ENCODE data around the gene PTPRD. TPM values are rescaled to one million over a fixed set of nuclear protein-coding genes. Genes with fewer than 3 reads are reported as not detected.

PTPRD gene
- total RNA-seq, 2 experiments from 2014 or later: 0.03 TPM; not detected in 1

DNA sequence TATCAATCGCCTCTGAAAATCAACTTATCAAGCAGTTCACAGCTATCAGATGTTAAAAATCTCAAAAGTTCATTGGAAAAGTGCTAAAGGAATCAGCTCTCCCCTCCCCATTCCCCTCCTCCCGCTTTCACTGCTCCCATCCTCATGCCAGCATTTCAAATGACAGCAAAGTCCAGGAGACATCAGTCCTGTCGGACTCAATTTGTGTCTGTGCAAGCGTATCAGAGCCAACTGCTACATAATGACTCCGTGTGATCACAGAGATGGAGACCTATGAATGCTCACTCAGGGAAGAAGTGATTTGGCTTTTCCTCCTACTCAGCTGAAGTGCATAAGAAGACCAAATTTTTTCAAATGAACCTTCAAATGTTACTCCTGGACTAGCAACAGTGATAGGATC lies 1876.0 kb downstream of the PTPRD start:
- TF ChIP-seq, protein P1, sequence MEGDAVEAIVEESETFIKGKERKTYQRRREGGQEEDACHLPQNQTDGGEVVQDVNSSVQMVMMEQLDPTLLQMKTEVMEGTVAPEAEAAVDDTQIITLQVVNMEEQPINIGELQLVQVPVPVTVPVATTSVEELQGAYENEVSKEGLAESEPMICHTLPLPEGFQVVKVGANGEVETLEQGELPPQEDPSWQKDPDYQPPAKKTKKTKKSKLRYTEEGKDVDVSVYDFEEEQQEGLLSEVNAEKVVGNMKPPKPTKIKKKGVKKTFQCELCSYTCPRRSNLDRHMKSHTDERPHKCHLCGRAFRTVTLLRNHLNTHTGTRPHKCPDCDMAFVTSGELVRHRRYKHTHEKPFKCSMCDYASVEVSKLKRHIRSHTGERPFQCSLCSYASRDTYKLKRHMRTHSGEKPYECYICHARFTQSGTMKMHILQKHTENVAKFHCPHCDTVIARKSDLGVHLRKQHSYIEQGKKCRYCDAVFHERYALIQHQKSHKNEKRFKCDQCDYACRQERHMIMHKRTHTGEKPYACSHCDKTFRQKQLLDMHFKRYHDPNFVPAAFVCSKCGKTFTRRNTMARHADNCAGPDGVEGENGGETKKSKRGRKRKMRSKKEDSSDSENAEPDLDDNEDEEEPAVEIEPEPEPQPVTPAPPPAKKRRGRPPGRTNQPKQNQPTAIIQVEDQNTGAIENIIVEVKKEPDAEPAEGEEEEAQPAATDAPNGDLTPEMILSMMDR (conservative IDR thresholded peaks at IDR 0.05; ENCODE audit: low read length): no peak
- TF ChIP-seq EZH2phosphoT487 (IDR thresholded peaks at IDR 0.05; ENCODE audit: borderline replicate concordance, low read depth, low read length): no peak
- Histone ChIP-seq H3K9me2 (ENCODE audit: insufficient read depth, low read length) (no peaks in the 10 kb centered on the region), H4K20me1 (ENCODE audit: insufficient read depth, low read length) (no peaks in the 10 kb centered on the region), H3K4me1 (ENCODE audit: insufficient read depth, low read length, poor library complexity, severe bottlenecking) (no peaks in the 10 kb centered on the region), H2AFZ (ENCODE audit: low read length) (no peak overlapping the region), H3K4me3 (ENCODE audit: low read depth, low read length, poor library complexity, severe bottlenecking) (no peak overlapping the region), H3K4me2 (ENCODE audit: low read length) (no peak overlapping the region), H3K9me3 (ENCODE audit: low read length) (no peaks in the 10 kb centered on the region), H3K79me2 (ENCODE audit: insufficient read depth, low read depth, low read length) (no peaks in the 10 kb centered on the region), H3K27ac (ENCODE audit: low read depth, low read length, poor library complexity, severe bottlenecking) (no peak overlapping the region), H3K36me3 (ENCODE audit: insufficient read depth, low read length) (no peaks in the 10 kb centered on the region)
- no TSS peak for BruUV-seq (replicated peaks)
- ChIA-PET CTCF (ENCODE audit: unreplicated experiment) (no interaction called here), POLR2A (interaction anchor here (0.5 kb wide), 1 partner anchor 104 kb away, joined by 3 read pairs; no protein-coding TSS in a partner anchor)
- no peak for DNase-seq (ENCODE audit: low spot score)
- intact Hi-C loops (cut with micrococcal nuclease; ENCODE audit: unreplicated experiment): no loop called here

DNA sequence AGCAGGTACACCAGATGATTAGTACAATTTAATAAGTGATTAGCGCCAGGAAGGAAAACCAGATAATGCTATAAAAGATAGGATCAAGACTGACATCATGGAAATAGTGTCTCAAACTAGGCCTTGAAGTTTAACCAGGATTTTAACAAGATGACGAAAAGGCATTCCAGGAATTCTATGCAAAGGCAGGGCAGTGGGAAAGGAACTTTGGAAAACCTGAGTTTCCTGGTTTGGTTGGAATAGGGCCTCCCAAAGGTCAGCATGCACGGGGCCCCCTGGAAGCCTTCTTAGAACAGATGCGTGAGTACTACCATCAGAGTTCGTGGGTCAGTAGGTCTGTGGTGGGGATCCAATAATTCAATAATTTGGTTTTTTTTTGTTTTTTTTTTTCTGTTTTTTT lies 1878.0 kb downstream of the PTPRD start:
- no peaks in the 10 kb centered on the region for H3K79me2 ChIP-seq (ENCODE audit: insufficient read depth, low read depth, low read length)
- ChIA-PET CTCF (ENCODE audit: unreplicated experiment) (no interaction called here), POLR2A (no interaction called here)
- intact Hi-C loops (cut with micrococcal nuclease; ENCODE audit: unreplicated experiment): no loop called here
- H3K4me3 ChIP-seq (ENCODE audit: low read depth, low read length, poor library complexity, severe bottlenecking): no peak overlapping the region
- DNase-seq (ENCODE audit: low spot score): no peak
- no peak overlapping the region for H3K4me2 ChIP-seq (ENCODE audit: low read length)
- TF ChIP-seq EZH2phosphoT487 (IDR thresholded peaks at IDR 0.05; ENCODE audit: borderline replicate concordance, low read depth, low read length): no peak
- TF ChIP-seq, protein P1 (conservative IDR thresholded peaks at IDR 0.05; ENCODE audit: low read length): no peak
- no peaks in the 10 kb centered on the region for H3K9me2 ChIP-seq (ENCODE audit: insufficient read depth, low read length)
- H3K27ac ChIP-seq (ENCODE audit: low read depth, low read length, poor library complexity, severe bottlenecking): no peak overlapping the region
- no TSS peak for BruUV-seq (replicated peaks)
- H3K36me3 ChIP-seq (ENCODE audit: insufficient read depth, low read length): no peaks in the 10 kb centered on the region
- H3K9me3 ChIP-seq (ENCODE audit: low read length): no peaks in the 10 kb centered on the region
- H2AFZ ChIP-seq (ENCODE audit: low read length): no peak overlapping the region
- no peaks in the 10 kb centered on the region for H3K4me1 ChIP-seq (ENCODE audit: insufficient read depth, low read length, poor library complexity, severe bottlenecking)
- no peaks in the 10 kb centered on the region for H4K20me1 ChIP-seq (ENCODE audit: insufficient read depth, low read length)

DNA sequence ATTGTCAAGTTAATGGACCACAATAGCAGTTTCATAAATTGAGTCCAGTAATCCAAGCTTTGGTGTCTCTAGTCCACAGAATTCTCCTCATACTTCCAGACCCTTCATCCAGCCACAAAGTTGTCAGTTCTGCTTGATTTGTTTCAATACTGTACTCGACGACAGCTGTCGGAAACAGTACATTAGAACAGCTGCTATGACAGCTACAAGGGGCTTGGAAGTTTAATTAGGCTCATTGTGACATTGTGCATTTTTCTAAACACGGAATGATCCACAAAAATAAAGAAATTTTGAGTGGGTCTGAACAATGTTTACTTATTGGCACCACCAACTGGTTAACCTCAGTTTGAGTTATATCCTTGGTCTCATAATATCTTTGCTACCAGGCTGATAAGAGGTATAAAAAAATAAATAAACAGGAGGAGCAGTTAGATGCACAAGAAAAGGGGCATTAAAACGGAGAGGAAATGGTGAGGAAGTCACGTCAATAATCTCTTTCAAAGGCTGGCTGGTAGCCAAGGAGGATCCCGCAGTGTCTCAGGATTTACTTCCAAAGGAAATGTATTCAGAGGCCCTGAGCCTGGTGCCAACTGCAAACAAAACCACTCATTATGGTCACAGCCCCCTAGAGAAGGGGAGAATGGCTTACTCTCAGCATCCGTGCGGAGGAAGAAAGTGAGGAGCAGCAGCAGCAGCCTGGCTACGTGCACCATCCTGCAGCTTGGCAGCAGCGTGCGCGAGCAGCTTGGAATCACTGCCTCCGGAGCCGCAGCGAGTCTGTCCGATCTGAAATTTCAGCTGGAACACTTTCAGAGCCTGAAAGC lies 1879.5 kb downstream of the PTPRD start:
- CTCF ChIA-PET (ENCODE audit: unreplicated experiment): interaction anchor here (0.6 kb wide), 1 partner anchor 1586 kb away, joined by 3 read pairs; no protein-coding TSS in a partner anchor
- POLR2A ChIA-PET: interaction anchor here (0.5 kb wide), 1 partner anchor 72 kb away, joined by 3 read pairs; no protein-coding TSS in a partner anchor

More for the DNA sequence above, 1879.5 kb downstream of the PTPRD start:
- Histone ChIP-seq H3K9me3 (ENCODE audit: low read length) (no peaks in the 10 kb centered on the region), H3K79me2 (ENCODE audit: insufficient read depth, low read depth, low read length) (no peaks in the 10 kb centered on the region), H3K36me3 (ENCODE audit: insufficient read depth, low read length) (no peaks in the 10 kb centered on the region), H3K4me2 (ENCODE audit: low read length) (no peak overlapping the region), H3K9me2 (ENCODE audit: insufficient read depth, low read length) (no peaks in the 10 kb centered on the region), H3K27ac (ENCODE audit: low read depth, low read length, poor library complexity, severe bottlenecking) (no peak overlapping the region), H3K4me3 (ENCODE audit: low read depth, low read length, poor library complexity, severe bottlenecking) (no peak overlapping the region), H2AFZ (ENCODE audit: low read length) (no peak overlapping the region), H3K4me1 (ENCODE audit: insufficient read depth, low read length, poor library complexity, severe bottlenecking) (no peaks in the 10 kb centered on the region), H4K20me1 (ENCODE audit: insufficient read depth, low read length) (no peaks in the 10 kb centered on the region)
- DNase-seq (ENCODE audit: low spot score): no peak
- no TSS peak for BruUV-seq (replicated peaks)
- intact Hi-C loops (cut with micrococcal nuclease; ENCODE audit: unreplicated experiment): no loop called here
- TF ChIP-seq, protein P1 (conservative IDR thresholded peaks at IDR 0.05; ENCODE audit: low read length): no peak
- no peak for TF ChIP-seq EZH2phosphoT487 (IDR thresholded peaks at IDR 0.05; ENCODE audit: borderline replicate concordance, low read depth, low read length)

Measured in OCI-LY7 (cell line).